ENCODE data around the gene SREBF2.
A peak's percentile ranks its signal among the peaks of the same experiment; 100 is the strongest.

SREBF2 gene

GRCh38 chr22:41832553-41833368 is at the start of gene SREBF2:
Gene SREBF2, plus strand, starts transcription at chr22:41833105. Its CDS starts 166 bp downstream, at chr22:41833271.
- DNase-seq (ENCODE audit: low read depth) = peak; percentile 99

DNA sequence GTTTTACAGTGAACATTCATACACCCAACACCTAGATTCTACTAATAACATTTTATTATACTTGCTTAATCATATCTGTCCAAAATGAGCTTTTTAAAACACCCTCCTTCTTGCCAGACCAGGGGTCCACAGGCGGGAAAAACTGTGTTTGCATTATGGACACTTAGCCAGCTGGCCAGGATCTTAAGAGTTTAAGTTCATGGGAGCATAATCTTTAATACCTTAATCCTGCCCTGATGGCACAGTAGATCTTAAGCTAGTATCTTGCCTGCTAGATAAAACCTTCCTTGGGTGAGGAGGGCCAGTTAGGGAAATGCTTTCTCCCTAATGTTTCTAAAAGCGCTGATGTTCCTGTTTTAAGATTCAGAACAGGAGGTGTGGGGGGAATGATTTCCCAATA is 45.6 kb upstream of the SREBF2 start:
- DNase-seq (ENCODE audit: low read depth) = no peak

DNA sequence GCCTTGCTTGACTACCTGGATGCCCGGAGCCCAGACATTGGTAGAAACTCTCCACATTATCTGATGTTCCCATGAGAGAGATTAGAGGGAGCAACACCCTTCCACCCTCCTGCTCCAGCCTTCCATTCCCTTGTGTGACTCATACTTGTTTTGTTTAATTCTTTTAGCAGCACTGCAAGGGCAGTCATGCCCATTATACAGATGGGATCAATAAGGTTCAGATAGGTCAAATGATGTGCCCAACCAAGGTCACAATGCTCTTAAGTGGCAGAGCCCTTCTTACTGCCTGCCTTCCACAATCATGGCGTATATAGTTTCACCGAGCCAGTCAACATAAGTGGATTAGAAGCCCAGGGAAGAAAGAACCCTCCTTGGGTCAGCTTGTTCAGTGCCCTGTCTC is 39.0 kb upstream of the SREBF2 start:
- DNase-seq (ENCODE audit: low read depth) = no peak

- DNase-seq (ENCODE audit: low read depth) = no peak
Measured at GRCh38 chr22:41798736-41799135, 34.2 kb upstream of the SREBF2 start.

GRCh38 chr22:41799486-41800347 is 33.2 kb upstream of the SREBF2 start:
- DNase-seq (ENCODE audit: low read depth) = no peak

- DNase-seq (ENCODE audit: low read depth) = peak; percentile 78
Measured at GRCh38 chr22:41800348-41801146, 32.4 kb upstream of the SREBF2 start, which contains the start of gene CCDC134. Gene CCDC134, plus strand, starts transcription at chr22:41800679. Its CDS starts 8,212 bp downstream, at chr22:41808891.

DNA sequence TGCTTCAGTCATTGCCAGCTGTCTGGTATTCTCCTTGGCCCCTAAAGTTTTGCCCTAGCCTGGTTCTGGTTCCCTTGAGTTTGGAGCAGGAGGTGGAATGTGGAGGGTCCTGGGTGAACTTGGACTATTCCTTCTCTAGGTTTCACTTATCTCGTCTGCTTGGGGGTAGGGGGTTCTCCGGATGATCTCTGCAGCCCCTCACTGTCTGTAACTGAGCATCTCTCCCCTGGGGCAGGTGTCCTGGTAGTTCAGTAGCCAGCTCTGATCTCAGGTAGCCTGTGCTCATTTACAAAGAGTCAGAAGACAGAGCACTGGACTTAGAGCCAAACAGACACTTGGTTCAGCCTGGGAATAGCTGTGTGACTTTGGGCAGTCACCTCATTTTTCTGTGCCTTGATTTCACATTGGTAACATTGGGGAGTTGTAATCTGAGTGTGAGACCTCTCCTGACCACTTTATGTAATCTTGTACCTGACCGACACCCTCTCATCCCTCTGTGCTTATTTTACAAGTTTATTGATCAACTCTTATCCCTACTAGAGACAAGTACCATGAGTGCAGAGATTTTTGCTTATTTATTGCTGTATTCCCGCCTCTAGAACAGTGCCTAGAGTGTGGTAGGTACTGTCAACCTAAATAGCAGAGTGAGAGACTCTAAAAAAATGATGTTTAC is 31.6 kb upstream of the SREBF2 start:
- no peak for DNase-seq (ENCODE audit: low read depth)

DNA sequence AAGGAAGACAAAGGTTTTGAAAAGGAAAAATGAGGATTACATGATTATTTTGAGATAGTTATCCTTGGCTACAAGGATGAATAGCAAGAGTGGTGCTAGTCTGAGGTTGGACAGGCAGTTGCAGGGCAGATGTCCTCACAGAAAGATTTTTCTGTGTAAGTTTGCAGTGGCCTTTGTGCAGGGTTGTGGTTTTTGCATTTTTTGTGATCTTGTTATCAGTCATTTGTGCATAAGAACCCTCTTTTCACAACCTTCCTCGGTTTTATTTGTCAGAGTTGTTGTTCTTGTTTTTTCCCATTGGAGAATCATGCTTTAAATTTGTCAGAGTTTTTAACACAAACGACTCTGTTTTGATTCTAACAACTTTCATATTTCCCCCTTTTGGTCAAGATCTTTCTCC is 31.0 kb upstream of the SREBF2 start:
- no peak for DNase-seq (ENCODE audit: low read depth)

DNA sequence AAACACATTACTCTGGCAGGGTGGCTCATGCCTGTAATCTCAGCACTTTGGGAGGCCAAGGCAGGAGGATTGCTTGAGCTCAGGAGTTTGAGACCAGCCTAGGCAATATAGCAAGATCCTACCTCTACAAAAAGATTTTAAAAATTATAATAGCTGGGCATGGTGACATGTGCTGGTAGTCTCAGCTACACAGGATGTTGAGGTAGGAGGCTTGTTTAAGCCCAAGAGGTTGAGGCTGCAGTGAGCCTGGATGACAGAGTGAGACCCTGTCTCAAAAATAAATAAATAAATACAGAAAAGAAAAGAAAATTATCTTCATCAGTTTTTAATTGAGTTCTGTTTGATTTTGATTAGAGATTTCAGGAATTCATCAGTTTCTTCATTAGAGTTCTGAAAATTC is 27.3 kb upstream of the SREBF2 start:
- DNase-seq (ENCODE audit: low read depth) = no peak

GRCh38 chr22:41808400-41808799 is 24.5 kb upstream of the SREBF2 start:
- no peak for DNase-seq (ENCODE audit: low read depth)

GRCh38 chr22:41810022-41810421 is 22.9 kb upstream of the SREBF2 start:
- DNase-seq (ENCODE audit: low read depth) = no peak

DNA sequence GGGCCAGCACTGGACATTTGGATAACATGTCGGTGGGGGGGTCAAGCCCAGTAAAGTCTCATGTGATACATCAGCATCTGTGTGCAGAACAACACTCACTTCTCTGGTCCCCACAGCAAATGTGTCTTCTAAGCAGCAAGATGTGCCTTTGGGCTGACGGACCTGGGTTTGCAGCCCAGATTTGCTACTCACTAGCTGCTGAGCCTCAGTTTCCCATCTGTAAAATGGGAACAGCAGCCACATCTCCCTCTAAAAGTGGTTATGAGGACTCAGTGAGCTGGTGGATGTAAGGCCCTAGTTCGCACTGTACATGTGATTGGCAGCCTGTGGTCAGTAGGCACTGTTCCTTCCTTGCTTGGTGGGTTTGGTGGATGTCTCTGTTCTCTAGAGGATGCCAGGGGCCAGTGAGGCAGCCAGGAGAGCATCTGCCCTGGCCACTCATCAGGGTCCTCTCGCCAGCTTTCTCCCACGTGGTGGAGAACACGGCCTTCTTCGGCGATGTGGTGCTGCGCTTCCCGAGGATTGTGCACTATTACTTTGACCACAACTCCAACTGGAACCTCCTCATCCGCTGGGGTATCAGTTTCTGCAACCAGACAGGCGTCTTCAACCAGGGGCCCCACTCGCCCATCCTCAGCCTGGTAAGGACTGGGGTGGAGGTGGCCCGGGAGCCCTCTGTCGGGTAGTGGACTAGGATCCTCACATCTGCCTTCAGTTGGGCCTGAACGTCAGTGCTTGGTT is 19.9 kb upstream of the SREBF2 start:
- DNase-seq (ENCODE audit: low read depth) = no peak

DNA sequence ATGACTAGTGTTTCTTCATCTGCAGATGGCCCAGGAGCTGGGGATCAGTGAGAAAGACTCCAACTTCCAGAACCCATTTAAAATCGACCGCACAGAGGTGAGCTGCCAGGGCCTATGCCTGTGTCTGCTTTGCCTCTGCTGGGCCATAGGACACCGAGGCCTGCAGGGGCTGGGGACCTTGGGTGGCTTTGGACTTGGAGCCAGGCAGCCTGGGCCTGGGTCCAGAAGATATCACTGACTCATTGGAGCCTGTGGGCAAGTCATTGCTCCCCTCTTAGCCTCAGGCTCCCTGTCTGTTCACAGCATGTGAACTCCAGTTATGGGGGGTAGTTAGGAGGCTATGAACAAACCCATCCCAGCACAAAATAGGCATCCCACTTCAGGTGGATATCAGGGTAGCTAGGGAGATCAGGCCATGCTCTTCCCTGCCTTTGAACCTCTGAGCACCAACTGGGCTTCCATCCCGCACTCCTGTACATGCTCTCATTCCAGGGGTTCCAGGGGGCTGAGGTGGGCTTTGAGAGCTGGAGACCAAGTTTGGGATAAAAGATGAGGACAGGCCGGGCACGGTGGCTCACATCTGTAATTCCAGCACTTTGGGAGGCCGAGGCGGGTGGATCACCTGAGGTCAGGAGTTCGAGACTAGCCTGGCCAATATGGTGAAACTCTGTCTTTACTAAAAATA is 19.0 kb upstream of the SREBF2 start:
- no peak for DNase-seq (ENCODE audit: low read depth)

DNA sequence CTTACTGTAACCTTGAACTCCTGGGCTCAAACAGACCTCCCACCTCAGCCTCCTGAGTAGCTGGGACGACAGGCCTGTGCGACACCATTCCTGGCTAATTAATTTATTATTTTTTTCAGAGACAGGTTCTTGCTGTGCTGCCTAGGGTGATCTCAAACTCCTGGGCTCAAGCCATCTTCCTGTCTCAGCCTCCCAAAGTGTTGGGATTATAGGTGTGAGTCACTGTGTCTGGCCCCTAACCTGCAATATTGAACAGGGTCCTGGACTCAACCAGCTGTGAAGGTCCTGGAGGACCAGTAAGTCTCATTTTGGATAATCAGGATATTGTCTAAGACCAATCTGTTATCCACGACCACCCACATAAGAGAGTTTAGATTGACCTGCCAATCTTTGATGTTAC is 17.2 kb upstream of the SREBF2 start:
- DNase-seq (ENCODE audit: low read depth) = no peak

GRCh38 chr22:41816241-41816640 is 16.7 kb upstream of the SREBF2 start:
- no peak for DNase-seq (ENCODE audit: low read depth)

DNA sequence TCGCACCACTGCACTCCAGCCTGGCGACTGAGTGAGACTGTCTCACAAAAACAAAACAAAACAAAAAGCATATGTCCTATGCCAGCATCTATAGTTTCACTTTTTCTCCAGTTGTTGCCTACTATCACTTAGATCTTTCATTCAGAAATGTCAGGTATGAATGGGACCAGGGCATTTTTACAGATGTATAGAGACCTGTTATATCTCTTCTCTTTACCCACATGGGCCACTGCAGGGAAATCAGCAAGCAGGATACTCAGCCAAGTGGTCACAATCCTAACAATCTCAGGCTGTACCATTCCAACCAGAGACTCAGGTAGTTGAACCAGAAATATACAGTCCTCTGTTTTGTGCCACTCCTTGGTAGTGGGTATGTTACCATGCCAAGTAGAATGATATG is 16.0 kb upstream of the SREBF2 start:
- no peak for DNase-seq (ENCODE audit: low read depth)

DNA sequence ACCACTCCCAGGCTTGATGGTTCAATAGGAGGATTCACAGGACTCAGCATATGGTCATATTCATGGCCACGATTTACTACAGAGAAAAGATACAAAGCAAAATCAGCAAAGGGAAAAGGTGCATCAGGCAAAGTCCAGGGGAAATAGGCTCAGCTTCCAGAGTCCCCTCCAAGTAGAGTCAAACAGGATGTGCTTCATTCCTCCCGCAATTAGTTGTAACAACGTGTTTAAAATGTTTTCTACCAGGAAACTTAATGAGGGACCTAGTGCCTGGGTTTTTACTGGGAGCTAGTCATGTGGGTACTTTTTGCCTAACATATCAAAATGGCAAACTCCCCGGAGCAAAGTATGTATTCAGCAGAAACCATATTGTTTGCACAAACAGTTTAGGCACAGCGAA is 14.9 kb upstream of the SREBF2 start:
- DNase-seq (ENCODE audit: low read depth) = no peak

DNA sequence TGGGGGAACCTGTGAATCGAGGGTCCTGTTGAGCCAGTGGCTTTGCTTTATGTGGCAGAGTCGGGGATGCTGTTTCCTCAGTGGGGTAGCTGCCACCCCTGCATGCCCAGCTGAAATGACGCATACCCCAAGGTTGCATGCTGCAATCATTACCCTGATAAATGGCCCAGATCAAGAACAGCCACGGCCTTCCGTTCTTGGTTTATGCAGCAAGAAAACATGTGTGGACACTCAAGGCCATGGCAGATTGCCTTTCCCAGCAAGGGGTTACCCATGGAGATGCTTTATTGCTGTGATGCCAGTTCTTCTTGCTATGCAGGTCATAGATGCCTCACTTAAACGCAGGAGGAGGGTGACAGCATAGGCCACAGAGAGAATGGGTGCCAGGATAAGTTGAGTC is 14.3 kb upstream of the SREBF2 start:
- DNase-seq (ENCODE audit: low read depth) = no peak

DNA sequence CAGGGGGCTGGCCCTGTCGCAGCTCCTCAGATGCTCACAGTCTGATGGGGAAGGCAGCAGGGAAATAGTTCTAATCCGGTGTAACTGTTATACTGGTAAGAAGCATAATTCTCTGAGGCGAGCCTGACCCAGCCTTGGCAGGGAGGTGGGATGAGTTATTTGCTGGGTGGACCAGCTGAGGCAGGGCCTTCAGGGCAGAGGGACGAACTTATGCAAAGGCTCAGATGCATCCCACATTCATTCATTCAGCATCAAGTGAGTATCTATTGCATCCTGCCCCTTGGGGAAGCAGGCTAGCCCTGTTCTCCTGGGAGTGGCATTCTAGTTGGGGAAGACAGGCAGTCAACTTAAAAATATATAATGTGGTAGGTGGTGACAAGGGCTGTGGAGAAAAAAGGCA is 13.6 kb upstream of the SREBF2 start:
- DNase-seq (ENCODE audit: low read depth) = no peak

GRCh38 chr22:41820447-41820846 is 12.5 kb upstream of the SREBF2 start:
- no peak for DNase-seq (ENCODE audit: low read depth)
